ENCODE measurements around the gene DLG3. TPM values are rescaled to one million over a fixed set of nuclear protein-coding genes. Genes with fewer than 3 reads are reported as not detected.

Gene DLG3
- total RNA-seq, 1 experiment from 2014 or later, result 71.2 TPM

- H3K27me3 ChIP-seq (ENCODE audit: insufficient read depth, low read length), result no peaks in the 10 kb centered on the region
- no peak overlapping the region for H2AK5ac ChIP-seq (ENCODE audit: insufficient read length, low read length)
- TF ChIP-seq CTCF (conservative IDR thresholded peaks at IDR 0.05), result no peak
- peaks cover 6% of the 10 kb centered on the region for H3K23me2 ChIP-seq (ENCODE audit: insufficient read length, low read depth, low read length, poor library complexity, severe bottlenecking)
- no peak overlapping the region for H3K14ac ChIP-seq (ENCODE audit: insufficient read depth, low read length)
- no peak overlapping the region for H3K4me3 Mint-ChIP-seq
- peaks cover 27 to 58% (median 50%) of the 10 kb centered on the region in 3 experiments for H3K36me3 Mint-ChIP-seq (ENCODE audit: insufficient read depth in 1 of 3, low read depth in 3 of 3)
- H3K9ac ChIP-seq (ENCODE audit: extremely low read depth, insufficient read length, low read length), result no peak overlapping the region
- H3K23ac ChIP-seq (ENCODE audit: insufficient read length, low read depth, low read length), result no peak overlapping the region
- no peak overlapping the region for H3K27ac ChIP-seq (ENCODE audit: insufficient read length, low read depth, low read length)
- H4K91ac ChIP-seq (ENCODE audit: insufficient read length, low read depth, low read length), result no peak overlapping the region
- H3K9me3 ChIP-seq (ENCODE audit: control insufficient read depth, low read depth, low read length), result peaks cover 44% of the 10 kb centered on the region
- no peak overlapping the region for H2BK20ac ChIP-seq (ENCODE audit: low read depth, low read length, poor library complexity, severe bottlenecking)
- no peak overlapping the region for H2BK15ac ChIP-seq (ENCODE audit: low read depth, low read length)
- peaks cover 7 to 17% of the 10 kb centered on the region in 2 experiments for H3K4me1 Mint-ChIP-seq
- no peak overlapping the region for H3K4me2 ChIP-seq (ENCODE audit: insufficient read depth, insufficient read length, low read length)
- H3K9me3 Mint-ChIP-seq, result peaks cover 70 to 82% of the 10 kb centered on the region in 2 experiments
- no peak overlapping the region for H4K5ac ChIP-seq (ENCODE audit: insufficient read length, low read depth, low read length)
- no peak overlapping the region for H3K56ac ChIP-seq (ENCODE audit: insufficient read length, low read depth, low read length)
- H3K79me1 ChIP-seq (ENCODE audit: insufficient read depth, low read depth, low read length, poor library complexity, severe bottlenecking), result no peaks in the 10 kb centered on the region
- H2BK12ac ChIP-seq (ENCODE audit: insufficient read length, low read depth, low read length), result no peak overlapping the region
- no CpG with 5 or more reads among the region's 6 CpGs for WGBS (ENCODE audit: extremely low coverage, insufficient read length, low lambda C conversion rate)
- no peak overlapping the region for H3T11ph ChIP-seq (ENCODE audit: low read length)
- no peak overlapping the region for H2BK5ac ChIP-seq (ENCODE audit: insufficient read length, low read length)
- DNase-seq, result no peak
- no peaks in the 10 kb centered on the region for H3K79me2 ChIP-seq (ENCODE audit: insufficient read depth, low read length)
- H2AFZ ChIP-seq (ENCODE audit: low read length), result no peak overlapping the region
- H3K27me3 Mint-ChIP-seq (ENCODE audit: low read depth), result peaks cover 2% of the 10 kb centered on the region
- no peak overlapping the region for H3K18ac ChIP-seq (ENCODE audit: insufficient read length, low read depth, low read length)
- no peak overlapping the region for H3K4ac ChIP-seq (ENCODE audit: low read depth, low read length)
- H2BK120ac ChIP-seq (ENCODE audit: low read depth, low read length, poor library complexity, severe bottlenecking), result no peak overlapping the region
- no peaks in the 10 kb centered on the region for H4K20me1 ChIP-seq (ENCODE audit: control insufficient read depth, insufficient read depth, insufficient read length)
- H3K27ac Mint-ChIP-seq, result no peak overlapping the region
- no peak overlapping the region for H4K8ac ChIP-seq (replicated peaks; ENCODE audit: insufficient read length, low read depth, low read length)
- H3K4me1 ChIP-seq (ENCODE audit: insufficient read depth, low read length), result no peaks in the 10 kb centered on the region; the same call in 1 of the 2 replicates
These were observed 14.9 kb upstream of the DLG3 start for GRCh38 chrX:70429759-70430158.

All from H9 (cell line).